CD14-positive monocyte (primary cell): ENCODE results near the gene PRDX4. TPM values are rescaled to one million over a fixed set of nuclear protein-coding genes. Genes with fewer than 3 reads are reported as not detected.

Experiments
- DNase-seq, 3 donors: peaks; one replicate each; pipeline ENCODE4 v3.0.0-alpha.2; 2011 to 2022
- H2AFZ ChIP-seq: 2 replicates; pipeline ENCODE4 v1.6.0; 2012; ENCODE audit warnings: mild to moderate bottlenecking, low read depth, low read length, inconsistent platforms; ENCODE audit not compliant: insufficient read depth, poor library complexity, severe bottlenecking
- H3K27ac ChIP-seq, 2 donors: 1 replicate in 1 of 2; 2 replicates in 1 of 2; pipeline ENCODE4 v1.5.1; 2012 to 2013; ENCODE audit warnings: low read length in 2 of 2, control low read depth in 1 of 2, inconsistent platforms in 1 of 2, low read depth in 1 of 2, mild to moderate bottlenecking in 1 of 2
- H3K27me3 ChIP-seq, 2 donors: one replicate each; pipeline versions ENCODE4 v1.6.0 to v1.6.1; 2011 to 2013; ENCODE audit warnings: low read length in 2 of 2; ENCODE audit not compliant: control insufficient read depth in 2 of 2, insufficient read depth in 2 of 2
- H3K36me3 ChIP-seq, 2 donors: replicated peaks in 1 of 2; 1 replicate in 1 of 2; 2 replicates in 1 of 2; pipeline versions ENCODE4 v1.5.1 to v1.6.1; 2012 to 2013; ENCODE audit warnings: low read length in 2 of 2, control low read depth in 1 of 2, inconsistent platforms in 1 of 2, mild to moderate bottlenecking in 1 of 2; ENCODE audit not compliant: insufficient read depth in 2 of 2, control insufficient read depth in 1 of 2
- H3K4me1 ChIP-seq, 2 donors: 1 replicate in 1 of 2; 2 replicates in 1 of 2; pipeline versions ENCODE4 v1.5.1 to v1.6.1; 2012 to 2013; ENCODE audit warnings: low read length in 2 of 2, control low read depth in 1 of 2, inconsistent platforms in 1 of 2, mild to moderate bottlenecking in 1 of 2, moderate library complexity in 1 of 2; ENCODE audit not compliant: insufficient read depth in 2 of 2, control insufficient read depth in 1 of 2
- H3K4me2 ChIP-seq: replicated peaks from 2 replicates; pipeline ENCODE3; 2012; ENCODE audit warnings: low read length, moderate library complexity, mild to moderate bottlenecking; ENCODE audit not compliant: poor library complexity, severe bottlenecking; ENCODE audit errors: extremely low read depth
- H3K4me3 ChIP-seq, 3 experiments: fragments of 200-600 bp in 1 of 3; sonication (generic) in 1 of 3; replicated peaks in 1 of 3; 1 replicate in 2 of 3; 2 replicates in 1 of 3; pipeline ENCODE4 v1.5.1; 2011 to 2013; ENCODE audit warnings: low read length in 3 of 3, mild to moderate bottlenecking in 3 of 3, control low read depth in 2 of 3, low read depth in 2 of 3, inconsistent platforms in 1 of 3, moderate library complexity in 1 of 3
- H3K79me2 ChIP-seq: 2 replicates; pipeline ENCODE4 v1.6.0; 2012; ENCODE audit warnings: mild to moderate bottlenecking, control low read depth, inconsistent platforms, low read length, moderate library complexity; ENCODE audit not compliant: insufficient read depth
- H3K9ac ChIP-seq: 2 replicates; pipeline ENCODE4 v1.6.0; 2017; ENCODE audit warnings: low read length, mild to moderate bottlenecking; ENCODE audit not compliant: insufficient read depth, poor library complexity, severe bottlenecking
- H3K9me3 ChIP-seq, 2 donors: replicated peaks in 1 of 2; 1 replicate in 1 of 2; 2 replicates in 1 of 2; pipeline versions ENCODE4 v1.5.1 to v1.6.1; 2012 to 2013; ENCODE audit warnings: low read length in 2 of 2, control low read depth in 1 of 2; ENCODE audit not compliant: control insufficient read depth in 1 of 2, insufficient read depth in 1 of 2
- H4K20me1 ChIP-seq: 2 replicates; pipeline ENCODE4 v1.6.0; 2012; ENCODE audit warnings: mild to moderate bottlenecking, low read length, control low read depth, moderate library complexity; ENCODE audit not compliant: insufficient read depth
- H3K27ac Mint-ChIP-seq, 7 donors: one replicate each; pipeline ENCODE4 v1.8.0; 2020; ENCODE audit warnings: mild to moderate bottlenecking in 7 of 7, mixed read lengths in 7 of 7, moderate library complexity in 6 of 7, inconsistent platforms in 2 of 7
- H3K27me3 Mint-ChIP-seq, 3 donors: one replicate each; pipeline ENCODE4 v1.8.0; 2021 to 2022; ENCODE audit warnings: low read depth in 3 of 3, mild to moderate bottlenecking in 3 of 3, mixed read lengths in 3 of 3, moderate library complexity in 3 of 3, inconsistent platforms in 1 of 3
- H3K36me3 Mint-ChIP-seq, 2 donors: one replicate each; pipeline ENCODE4 v1.8.0; 2020; ENCODE audit warnings: mixed read lengths in 2 of 2, inconsistent platforms in 1 of 2, mild to moderate bottlenecking in 1 of 2
- H3K4me1 Mint-ChIP-seq: one replicate; pipeline ENCODE4 v1.8.0; 2020; ENCODE audit warnings: mild to moderate bottlenecking, mixed read lengths
- H3K4me3 Mint-ChIP-seq, 2 donors: one replicate each; pipeline ENCODE4 v1.8.0; 2020; ENCODE audit warnings: mild to moderate bottlenecking in 2 of 2, mixed read lengths in 2 of 2, moderate library complexity in 1 of 2
- H3K9me3 Mint-ChIP-seq, 7 donors: one replicate each; pipeline ENCODE4 v1.8.0; 2020 to 2022; ENCODE audit warnings: mixed read lengths in 7 of 7, mild to moderate bottlenecking in 6 of 7, moderate library complexity in 6 of 7, inconsistent platforms in 2 of 7
- CTCF ChIP-seq: fragments of 200-600 bp; IDR thresholded peaks from one replicate; pipeline ENCODE4 v1.8.0; 2022; ENCODE audit warnings: antibody characterized with exemption, mild to moderate bottlenecking
- WGBS: methylation state at CpG from one replicate; pipeline ENCODE4 v1.1.5; 2013; ENCODE audit warnings: missing lambda C conversion rate; ENCODE audit not compliant: insufficient coverage; 5-methylcytosine and 5-hydroxymethylcytosine counted together
- intact Hi-C, 2 donors: fragments of 100-400 bp; cut with micrococcal nuclease; formaldehyde crosslinking; loops; one replicate each; pipeline versions ENCODE4 v1.15.0 to v1.15.1; 2023
- polyA plus RNA-seq, 3 donors: library from polyadenylated mRNA; depleted of rRNA in 1 of 3; unstranded in 2 of 3; stranded (reverse) in 1 of 3; fragments of 300-500 nt in 2 of 3; fragments of >200 nt in 1 of 3; fragmentation: Illumina TruSeq in 2 of 3; gene quantifications; 1 replicate in 2 of 3; 2 replicates in 1 of 3; pipeline ENCODE4 v1.2.3, GENCODE V29; 2012 to 2021

Gene PRDX4
- polyA plus RNA-seq, 3 donors: 12.8 to 76.2 (median 60.6) TPM

DNA sequence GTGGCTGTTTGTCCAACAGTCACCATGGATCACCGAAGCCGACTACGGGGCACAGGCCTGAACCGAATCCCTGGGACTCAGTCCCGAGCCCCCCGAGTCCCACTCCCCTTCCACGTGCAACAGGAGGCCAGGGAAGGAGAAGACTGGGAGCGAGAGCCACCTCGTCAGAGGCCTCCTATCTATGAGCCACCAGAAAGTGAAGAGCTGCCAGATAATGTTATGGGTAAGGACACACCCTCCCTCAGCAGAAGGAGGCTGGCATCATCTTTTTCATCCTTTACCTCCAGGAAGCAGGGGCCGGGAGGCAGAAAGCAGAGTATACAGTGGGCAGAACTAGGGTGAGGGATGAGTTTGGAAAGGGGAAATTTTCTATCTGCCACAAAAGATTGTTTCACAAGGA, 2.8 kb upstream of the PRDX4 start:
- no peak for DNase-seq
- H3K9me3 ChIP-seq: no peaks in the 10 kb centered on the region
- Mint-ChIP-seq H3K27ac (no peak overlapping the region), H3K4me3 (no peak overlapping the region), H3K4me1 (peaks cover 29% of the 10 kb centered on the region), H3K9me3 (peaks cover 0 to 7% (median 0%) of the 10 kb centered on the region in 7 donors), H3K36me3 (no peaks in the 10 kb centered on the region), H3K27me3 (peaks cover 0 to 11% (median 0%) of the 10 kb centered on the region in 3 donors)
- peaks cover 0 to 2% of the 10 kb centered on the region in 2 donors for H3K27me3 ChIP-seq
- no peak overlapping the region for H3K4me2 ChIP-seq
- WGBS: no CpG with 5 or more reads among the region's 10 CpGs
- H3K4me1 ChIP-seq: peaks cover 16 to 22% of the 10 kb centered on the region in 2 donors
- H3K36me3 ChIP-seq: no peaks in the 10 kb centered on the region
- H3K27ac ChIP-seq: no peak overlapping the region
- H4K20me1 ChIP-seq: no peaks in the 10 kb centered on the region
- TF ChIP-seq CTCF: no peak
- no peaks in the 10 kb centered on the region for H3K79me2 ChIP-seq
- H3K4me3 ChIP-seq: no peak overlapping the region
- no peak overlapping the region for H2AFZ ChIP-seq
- intact Hi-C loops: no loop called here
- no peak overlapping the region for H3K9ac ChIP-seq

GRCh38 chrX:23666282-23666681, 1.0 kb upstream of the PRDX4 start:
- WGBS: no CpG with 5 or more reads among the region's 16 CpGs
- no peaks in the 10 kb centered on the region for H3K9me3 ChIP-seq
- no peak overlapping the region for H3K9ac ChIP-seq
- H3K36me3 ChIP-seq: no peaks in the 10 kb centered on the region
- peak overlapping the region; percentile 63 for H2AFZ ChIP-seq
- peak; percentile 15 to 18 (median 18) for DNase-seq
- H3K4me1 ChIP-seq: peaks cover 16 to 22% of the 10 kb centered on the region in 2 donors
- TF ChIP-seq CTCF: no peak
- H3K79me2 ChIP-seq: no peaks in the 10 kb centered on the region
- Mint-ChIP-seq H3K27me3 (peaks cover 0 to 11% (median 0%) of the 10 kb centered on the region in 3 donors), H3K36me3 (peaks cover 0 to 2% of the 10 kb centered on the region in 2 donors), H3K27ac (peak overlapping the region; percentile 75 to 89 (median 85)), H3K9me3 (peaks cover 0 to 7% (median 0%) of the 10 kb centered on the region in 7 donors), H3K4me1 (peaks cover 23% of the 10 kb centered on the region), H3K4me3 (peak overlapping the region in 1 of 2 donors; percentile 54)
- no peaks in the 10 kb centered on the region for H4K20me1 ChIP-seq
- H3K27ac ChIP-seq: peak overlapping the region; percentile 53 to 71
- H3K4me3 ChIP-seq: peak overlapping the region in 1 of 3 experiments; percentile 78
- peak overlapping the region; percentile 79 for H3K4me2 ChIP-seq
- peaks cover 0 to 2% of the 10 kb centered on the region in 2 donors for H3K27me3 ChIP-seq
- intact Hi-C loops: no loop called here
